Stomach (tissue), 4 donors: ENCODE data around the gene KMT2E.

ENCODE experiments used
- CTCF ChIP-seq, 7 experiments: fragments of 450-650 bp in 4 of 7; fragments of 200-600 bp in 3 of 7; sonication (generic) in 3 of 7; IDR thresholded peaks; one replicate each; pipeline ENCODE4 v1.5.1; 2016 to 2019; ENCODE audit warnings: antibody characterized with exemption in 7 of 7, control low read depth in 2 of 7, mild to moderate bottlenecking in 1 of 7
- EP300 ChIP-seq: sonication (generic); formaldehyde crosslinking; IDR thresholded peaks from one replicate; pipeline ENCODE4 v1.6.1; 2017; ENCODE audit warnings: antibody characterized with exemption
- POLR2AphosphoS5 ChIP-seq, 3 donors: sonication (generic); formaldehyde crosslinking; IDR thresholded peaks; one replicate each; pipeline ENCODE4 v1.6.1; 2016; ENCODE audit warnings: antibody characterized with exemption in 3 of 3

GRCh38 chr7:105102557-105103352 lies 88.8 kb downstream of the KMT2E start:
- TF ChIP-seq CTCF (IDR thresholded peaks at IDR 0.05) = no peak
- no peak for TF ChIP-seq EP300
- TF ChIP-seq POLR2AphosphoS5 (IDR thresholded peaks at IDR 0.05) = no peak
